H9 (cell line): ENCODE measurements around the gene ITPKB. TPM values are rescaled to one million over a fixed set of nuclear protein-coding genes. Genes with fewer than 3 reads are reported as not detected.

Experiments used
- DNase-seq: peaks from one replicate; pipeline ENCODE4 v3.0.0-alpha.2; 2017
- H2AFZ ChIP-seq: one replicate; pipeline ENCODE4 v1.6.1; 2013; ENCODE audit warnings: mild to moderate bottlenecking, low read length, control low read depth, moderate library complexity
- H2AK5ac ChIP-seq: 2 replicates; pipeline ENCODE4 v1.6.1; 2013; ENCODE audit warnings: low read length, control low read depth, mixed read lengths; ENCODE audit not compliant: insufficient read length
- H2BK120ac ChIP-seq: one replicate; pipeline ENCODE4 v1.6.1; 2013; ENCODE audit warnings: low read depth, mild to moderate bottlenecking, low read length, control low read depth, inconsistent platforms; ENCODE audit not compliant: poor library complexity, severe bottlenecking
- H2BK12ac ChIP-seq: 2 replicates; pipeline ENCODE4 v1.6.1; 2013; ENCODE audit warnings: low read length, control low read depth, mixed read lengths, low read depth; ENCODE audit not compliant: insufficient read length
- H2BK15ac ChIP-seq: 2 replicates; pipeline ENCODE4 v1.6.1; 2013; ENCODE audit warnings: low read depth, low read length, control low read depth
- H2BK20ac ChIP-seq: one replicate; pipeline ENCODE4 v1.6.1; 2013; ENCODE audit warnings: low read depth, mild to moderate bottlenecking, low read length, control low read depth, inconsistent platforms; ENCODE audit not compliant: poor library complexity, severe bottlenecking
- H2BK5ac ChIP-seq: 2 replicates; pipeline ENCODE4 v1.6.1; 2013; ENCODE audit warnings: low read length, control low read depth, mixed read lengths; ENCODE audit not compliant: insufficient read length
- H3K14ac ChIP-seq: 2 replicates; pipeline ENCODE4 v1.6.1; 2013; ENCODE audit warnings: low read length, control low read depth; ENCODE audit not compliant: insufficient read depth
- H3K18ac ChIP-seq: 2 replicates; pipeline ENCODE4 v1.6.1; 2013; ENCODE audit warnings: low read depth, mild to moderate bottlenecking, mixed read lengths, low read length, control low read depth; ENCODE audit not compliant: insufficient read length
- H3K23ac ChIP-seq: 2 replicates; pipeline ENCODE4 v1.6.1; 2013; ENCODE audit warnings: low read length, control low read depth, mixed read lengths, low read depth; ENCODE audit not compliant: insufficient read length
- H3K23me2 ChIP-seq: 2 replicates; pipeline ENCODE4 v1.6.1; 2013; ENCODE audit warnings: low read depth, mild to moderate bottlenecking, mixed read lengths, low read length, control low read depth; ENCODE audit not compliant: insufficient read length, poor library complexity, severe bottlenecking
- H3K27ac ChIP-seq: 2 replicates; pipeline ENCODE4 v1.5.1; 2013; ENCODE audit warnings: low read length, control low read depth, mixed read lengths, low read depth; ENCODE audit not compliant: insufficient read length
- H3K27me3 ChIP-seq: 2 replicates; pipeline ENCODE4 v1.6.1; 2013; ENCODE audit warnings: low read length, control low read depth, inconsistent platforms; ENCODE audit not compliant: insufficient read depth
- H3K4ac ChIP-seq: 2 replicates; pipeline ENCODE4 v1.6.1; 2013; ENCODE audit warnings: low read depth, mild to moderate bottlenecking, control low read depth, inconsistent platforms, low read length, moderate library complexity
- H3K4me1 ChIP-seq: 2 replicates; pipeline ENCODE4 v1.6.1; 2013; ENCODE audit warnings: low read length, control low read depth, inconsistent platforms; ENCODE audit not compliant: insufficient read depth
- H3K4me2 ChIP-seq: 2 replicates; pipeline ENCODE4 v1.6.1; 2013; ENCODE audit warnings: low read length, control low read depth, mixed read lengths; ENCODE audit not compliant: insufficient read length, insufficient read depth
- H3K56ac ChIP-seq: 2 replicates; pipeline ENCODE4 v1.6.1; 2013; ENCODE audit warnings: low read depth, mild to moderate bottlenecking, mixed read lengths, low read length, control low read depth; ENCODE audit not compliant: insufficient read length
- H3K79me1 ChIP-seq: 2 replicates; pipeline ENCODE4 v1.6.1; 2013; ENCODE audit warnings: low read depth, mild to moderate bottlenecking, moderate library complexity, low read length, control low read depth, inconsistent platforms; ENCODE audit not compliant: insufficient read depth, poor library complexity, severe bottlenecking
- H3K79me2 ChIP-seq: 2 replicates; pipeline ENCODE4 v1.6.1; 2013; ENCODE audit warnings: low read length, control low read depth, inconsistent platforms; ENCODE audit not compliant: insufficient read depth
- H3K9ac ChIP-seq: 2 replicates; pipeline ENCODE4 v1.6.1; 2013; ENCODE audit warnings: low read length, control low read depth, mixed read lengths; ENCODE audit not compliant: insufficient read length; ENCODE audit errors: extremely low read depth
- H3K9me3 ChIP-seq: one replicate; pipeline ENCODE4 v1.6.1; 2013; ENCODE audit warnings: low read depth, low read length, inconsistent platforms; ENCODE audit not compliant: control insufficient read depth
- H3T11ph ChIP-seq: one replicate; pipeline ENCODE4 v1.6.1; 2013; ENCODE audit warnings: mild to moderate bottlenecking, low read length, control low read depth, inconsistent platforms
- H4K20me1 ChIP-seq: one replicate; pipeline ENCODE4 v1.6.1; 2013; ENCODE audit not compliant: control insufficient read depth, insufficient read length, insufficient read depth
- H4K5ac ChIP-seq: 2 replicates; pipeline ENCODE4 v1.6.1; 2013; ENCODE audit warnings: low read depth, mild to moderate bottlenecking, mixed read lengths, low read length, control low read depth; ENCODE audit not compliant: insufficient read length
- H4K8ac ChIP-seq: replicated peaks from 2 replicates; pipeline ENCODE4 v1.6.1; 2013; ENCODE audit warnings: low read length, control low read depth, mixed read lengths, low read depth; ENCODE audit not compliant: insufficient read length
- H4K91ac ChIP-seq: 2 replicates; pipeline ENCODE4 v1.6.1; 2013; ENCODE audit warnings: low read depth, mild to moderate bottlenecking, moderate library complexity, mixed read lengths, low read length, control low read depth; ENCODE audit not compliant: insufficient read length
- H3K27ac Mint-ChIP-seq, 3 experiments: 2 replicates in 2 of 3; 3 replicates in 1 of 3; pipeline ENCODE4 v1.8.0; 2020 to 2021; ENCODE audit warnings: mixed read lengths in 3 of 3, mild to moderate bottlenecking in 1 of 3, moderate library complexity in 1 of 3
- H3K27me3 Mint-ChIP-seq: 2 replicates; pipeline ENCODE4 v1.8.0; 2021; ENCODE audit warnings: low read depth, mild to moderate bottlenecking, moderate library complexity, mixed read lengths
- H3K36me3 Mint-ChIP-seq, 3 experiments: 2 replicates in 2 of 3; 3 replicates in 1 of 3; pipeline ENCODE4 v1.8.0; 2020 to 2021; ENCODE audit warnings: low read depth in 3 of 3, mixed read lengths in 3 of 3; ENCODE audit not compliant: insufficient read depth in 1 of 3
- H3K4me1 Mint-ChIP-seq, 2 experiments: 2 replicates each; pipeline ENCODE4 v1.8.0; 2020; ENCODE audit warnings: mixed read lengths in 2 of 2
- H3K4me3 Mint-ChIP-seq, 2 experiments: 2 replicates in 1 of 2; 3 replicates in 1 of 2; pipeline ENCODE4 v1.8.0; 2020 to 2021; ENCODE audit warnings: mild to moderate bottlenecking in 2 of 2, mixed read lengths in 2 of 2, moderate library complexity in 1 of 2
- H3K9me3 Mint-ChIP-seq, 2 experiments: 2 replicates in 1 of 2; 3 replicates in 1 of 2; pipeline ENCODE4 v1.8.0; 2020; ENCODE audit warnings: mild to moderate bottlenecking in 2 of 2, mixed read lengths in 2 of 2, moderate library complexity in 1 of 2
- WGBS: extraction: QIAGEN DNeasy Blood & Tissue Kit; methylation state at CpG from one replicate; pipeline ENCODE4 v1.1.7; 2013; ENCODE audit warnings: missing lambda C conversion rate, low lambda C conversion rate, mixed read lengths; ENCODE audit not compliant: insufficient read length; ENCODE audit errors: extremely low coverage; 5-methylcytosine and 5-hydroxymethylcytosine counted together
- total RNA-seq: library from RNA; stranded (reverse); gene quantifications from 2 replicates; pipeline ENCODE4 v1.2.1, GENCODE V29; 2021
- TF ChIP-seq, protein P1 (sequence below): fragments of 200-600 bp; sonication (generic); conservative IDR thresholded peaks from 3 replicates; pipeline ENCODE4 v1.8.0; 2021; ENCODE audit warnings: antibody characterized with exemption, mild to moderate bottlenecking

The ITPKB gene
- total RNA-seq, 1 experiment from 2014 or later: 3.8 TPM

- Histone ChIP-seq H2BK15ac (no peak overlapping the region), H3K23me2 (no peaks in the 10 kb centered on the region), H3T11ph (no peak overlapping the region), H4K8ac (no peak overlapping the region), H3K9ac (no peak overlapping the region), H3K4ac (no peak overlapping the region), H3K4me1 (no peaks in the 10 kb centered on the region; the same call in 1 of the 2 replicates), H3K27me3 (no peaks in the 10 kb centered on the region), H2BK5ac (no peak overlapping the region), H3K9me3 (no peaks in the 10 kb centered on the region), H4K5ac (no peak overlapping the region), H3K14ac (no peak overlapping the region), H4K20me1 (no peaks in the 10 kb centered on the region), H3K56ac (no peak overlapping the region), H2BK120ac (no peak overlapping the region), H3K4me2 (no peak overlapping the region), H2BK12ac (no peak overlapping the region), H2AK5ac (no peak overlapping the region), H3K27ac (no peak overlapping the region), H2AFZ (no peak overlapping the region), H3K23ac (no peak overlapping the region), H3K79me1 (no peaks in the 10 kb centered on the region), H3K79me2 (no peaks in the 10 kb centered on the region), H4K91ac (no peak overlapping the region), H2BK20ac (no peak overlapping the region), H3K18ac (no peak overlapping the region)
- H3K4me3 Mint-ChIP-seq: no peak overlapping the region
- no CpG with 5 or more reads among the region's 18 CpGs for WGBS
- DNase-seq: no peak
- H3K36me3 Mint-ChIP-seq: peaks cover 0 to 3% (median 0%) of the 10 kb centered on the region in 3 experiments; a peak in 1 of 7 replicates
- no peak overlapping the region; a peak in 1 of 7 replicates for H3K27ac Mint-ChIP-seq
- no peaks in the 10 kb centered on the region; the same call in none of the 2 replicates for H3K27me3 Mint-ChIP-seq
- peaks cover 0 to 3% of the 10 kb centered on the region in 2 experiments; a peak in 1 of 5 replicates for H3K9me3 Mint-ChIP-seq
- peaks cover 24 to 39% of the 10 kb centered on the region in 2 experiments for H3K4me1 Mint-ChIP-seq
- TF ChIP-seq, protein P1, sequence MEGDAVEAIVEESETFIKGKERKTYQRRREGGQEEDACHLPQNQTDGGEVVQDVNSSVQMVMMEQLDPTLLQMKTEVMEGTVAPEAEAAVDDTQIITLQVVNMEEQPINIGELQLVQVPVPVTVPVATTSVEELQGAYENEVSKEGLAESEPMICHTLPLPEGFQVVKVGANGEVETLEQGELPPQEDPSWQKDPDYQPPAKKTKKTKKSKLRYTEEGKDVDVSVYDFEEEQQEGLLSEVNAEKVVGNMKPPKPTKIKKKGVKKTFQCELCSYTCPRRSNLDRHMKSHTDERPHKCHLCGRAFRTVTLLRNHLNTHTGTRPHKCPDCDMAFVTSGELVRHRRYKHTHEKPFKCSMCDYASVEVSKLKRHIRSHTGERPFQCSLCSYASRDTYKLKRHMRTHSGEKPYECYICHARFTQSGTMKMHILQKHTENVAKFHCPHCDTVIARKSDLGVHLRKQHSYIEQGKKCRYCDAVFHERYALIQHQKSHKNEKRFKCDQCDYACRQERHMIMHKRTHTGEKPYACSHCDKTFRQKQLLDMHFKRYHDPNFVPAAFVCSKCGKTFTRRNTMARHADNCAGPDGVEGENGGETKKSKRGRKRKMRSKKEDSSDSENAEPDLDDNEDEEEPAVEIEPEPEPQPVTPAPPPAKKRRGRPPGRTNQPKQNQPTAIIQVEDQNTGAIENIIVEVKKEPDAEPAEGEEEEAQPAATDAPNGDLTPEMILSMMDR: no peak
Measured at GRCh38 chr1:226646026-226646869, 92.8 kb downstream of the ITPKB start.
